NCI-H345 treated with DMSO at 0.1 percent for 48 hours (cell line): ENCODE measurements around the gene EIF2B2.

ENCODE experiments used
- DNase-seq: peaks from one replicate; lab custom pipeline; 2025; ENCODE audit not compliant: unreplicated experiment; lab: John Stamatoyannopoulos, UW

EIF2B2 gene

GRCh38 chr14:75041613-75042012 is 38.9 kb downstream of the EIF2B2 start:
- no peak for DNase-seq

- no peak for DNase-seq
These were observed 39.3 kb downstream of the EIF2B2 start for GRCh38 chr14:75042035-75042434.

GRCh38 chr14:75044322-75044721 is 41.6 kb downstream of the EIF2B2 start:
- DNase-seq, result no peak

GRCh38 chr14:75044752-75045151 is 42.0 kb downstream of the EIF2B2 start:
- no peak for DNase-seq

GRCh38 chr14:75046275-75046674 is 43.6 kb downstream of the EIF2B2 start:
- DNase-seq, result no peak

- DNase-seq, result no peak
These were observed 44.2 kb downstream of the EIF2B2 start for GRCh38 chr14:75046899-75047298.

- DNase-seq, result no peak
These were observed 44.8 kb downstream of the EIF2B2 start for GRCh38 chr14:75047506-75047905.

- DNase-seq, result no peak
These were observed 45.4 kb downstream of the EIF2B2 start for GRCh38 chr14:75048101-75048500.

- no peak for DNase-seq
These were observed 46.4 kb downstream of the EIF2B2 start for GRCh38 chr14:75049136-75049535.

GRCh38 chr14:75049731-75050201 is 47.0 kb downstream of the EIF2B2 start:
- DNase-seq, result no peak

GRCh38 chr14:75050852-75051555 is 48.3 kb downstream of the EIF2B2 start, which contains the start of gene MLH3:
TSS of gene MLH3 (minus strand) at chr14:75051467. CDS start at chr14:75049655, 1,812 bp downstream.
- peak; percentile 81 for DNase-seq

GRCh38 chr14:75051556-75051899 is 48.8 kb downstream of the EIF2B2 start:
- DNase-seq, result no peak

GRCh38 chr14:75053396-75054291 is 50.9 kb downstream of the EIF2B2 start:
- DNase-seq, result no peak

GRCh38 chr14:75054421-75054820 is 51.7 kb downstream of the EIF2B2 start:
- DNase-seq, result no peak

- no peak for DNase-seq
These were observed 56.9 kb downstream of the EIF2B2 start for GRCh38 chr14:75059642-75060041.

GRCh38 chr14:75060420-75060819 is 57.7 kb downstream of the EIF2B2 start:
- no peak for DNase-seq
